LNCAP (cell line): Measurements from ENCODE around the gene CACNA1B.

Experiments used
- CTCF ChIP-seq: fragments of 450-650 bp; IDR thresholded peaks from 2 replicates; pipeline ENCODE4 v1.5.1; 2017; ENCODE audit warnings: mild to moderate bottlenecking

Gene CACNA1B

GRCh38 chr9:138071731-138072130 lies 194.1 kb downstream of the CACNA1B start:
- no peak for TF ChIP-seq CTCF

GRCh38 chr9:138072161-138072842 lies 194.7 kb downstream of the CACNA1B start:
- no peak for TF ChIP-seq CTCF

GRCh38 chr9:138072897-138073296 lies 195.3 kb downstream of the CACNA1B start:
- TF ChIP-seq CTCF: no peak

GRCh38 chr9:138073408-138073807 lies 195.8 kb downstream of the CACNA1B start:
- no peak for TF ChIP-seq CTCF

- no peak for TF ChIP-seq CTCF
Measured at GRCh38 chr9:138073808-138074207, 196.2 kb downstream of the CACNA1B start.

GRCh38 chr9:138074516-138074915 lies 196.9 kb downstream of the CACNA1B start:
- TF ChIP-seq CTCF: no peak

GRCh38 chr9:138075496-138075895 lies 197.9 kb downstream of the CACNA1B start:
- TF ChIP-seq CTCF: no peak
